Activated CD4-positive, alpha-beta memory T cell treated with anti-CD3 and anti-CD28 coated beads, Interleukin-2, amount 10 ng/mL, durations not matched to agents 7 days and 5 days (primary cell): Measurements from ENCODE around the gene RPL13. TPM values are rescaled to one million over a fixed set of nuclear protein-coding genes. Genes with fewer than 3 reads are reported as not detected.

ENCODE experiments used
- total RNA-seq, 2 experiments: library from RNA; stranded (reverse); gene quantifications; one replicate each; pipeline ENCODE4 v1.2.3, GENCODE V29; 2021

Gene RPL13
- total RNA-seq, 2 experiments from 2014 or later, result 2,083 to 2,114 TPM

Other genes with a start within 250 kb of the RPL13 start
- 100 to 1,000 TPM; 199 to 208 TPM for gene ANKRD11, start 70.1 kb upstream of the RPL13 start, total RNA-seq
- gene SPG7, start 52.3 kb upstream of the RPL13 start, total RNA-seq, result 10 to 100 TPM; 73.9 to 77.9 TPM
- 1 to 10 TPM; 3.3 to 4.4 TPM for gene CPNE7, start 15.1 kb downstream of the RPL13 start, total RNA-seq
- not detected for gene DPEP1, start 53.0 kb downstream of the RPL13 start, total RNA-seq
- gene CHMP1A, start 97.0 kb downstream of the RPL13 start, total RNA-seq, result 100 to 1,000 TPM in 1 of 2 experiments, 10 to 100 TPM in 1; 93.8 to 102 TPM
- 1 to 10 TPM; 8.1 to 9.2 TPM for gene SPATA33, start 97.2 kb downstream of the RPL13 start, total RNA-seq
- gene CDK10, start 126.0 kb downstream of the RPL13 start, total RNA-seq, result 10 to 100 TPM; 73.2 to 74.0 TPM
- gene SPATA2L, start 141.0 kb downstream of the RPL13 start, total RNA-seq, result 10 to 100 TPM in 1 of 2 experiments, 1 to 10 TPM in 1; 9.4 to 10.0 TPM
- 1 to 10 TPM; 7.0 to 7.8 TPM for gene VPS9D1, start 160.2 kb downstream of the RPL13 start, total RNA-seq
- gene ZNF276, start 160.9 kb downstream of the RPL13 start, total RNA-seq, result 10 to 100 TPM; 50.4 to 56.5 TPM